DMS53 treated with DMSO at 0.1 percent for 48 hours (cell line): ENCODE results near the gene PLEKHM2.

Source experiments
- DNase-seq: peaks from one replicate; lab custom pipeline; 2025; ENCODE audit not compliant: unreplicated experiment; lab: John Stamatoyannopoulos, UW

Gene PLEKHM2

DNA sequence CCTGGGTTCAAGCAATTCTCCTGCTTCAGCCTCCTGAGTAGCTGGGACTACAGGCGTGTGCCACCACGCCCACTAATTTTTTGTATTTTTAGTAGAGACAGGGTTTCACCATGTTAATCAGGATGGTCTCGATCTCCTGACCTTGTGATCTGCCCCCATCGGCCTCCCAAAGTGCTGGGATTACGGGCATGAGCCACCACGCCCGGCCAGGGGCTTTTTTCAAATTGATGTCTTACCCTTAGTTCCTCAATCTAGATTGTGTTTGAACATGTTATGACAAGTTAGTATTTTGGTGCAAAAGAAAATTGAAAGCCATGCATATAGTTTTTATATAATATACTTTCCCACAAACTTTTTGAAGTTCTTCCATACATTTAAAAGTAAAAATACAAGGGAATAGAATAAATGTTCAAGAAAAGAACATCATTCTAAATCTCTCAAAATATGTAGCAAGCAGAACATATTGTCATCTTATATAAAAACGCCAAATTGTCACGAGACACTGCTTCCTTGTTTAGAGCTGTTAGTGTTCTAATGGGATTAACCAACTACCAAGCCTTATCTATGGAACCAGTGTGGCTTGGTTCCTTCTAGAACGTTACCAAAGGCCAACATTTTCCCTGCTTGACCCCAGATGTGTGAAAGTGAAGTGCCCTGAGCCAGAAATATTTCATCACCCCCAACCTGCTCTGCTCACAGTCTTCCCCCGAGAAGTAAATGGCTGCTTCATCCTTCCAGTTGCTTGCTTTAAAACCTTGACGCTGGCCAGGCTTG, 9.5 kb upstream of the PLEKHM2 start:
- DNase-seq: no peak

- DNase-seq: no peak
Measured at GRCh38 chr1:15676010-15676409, 8.1 kb upstream of the PLEKHM2 start.

DNA sequence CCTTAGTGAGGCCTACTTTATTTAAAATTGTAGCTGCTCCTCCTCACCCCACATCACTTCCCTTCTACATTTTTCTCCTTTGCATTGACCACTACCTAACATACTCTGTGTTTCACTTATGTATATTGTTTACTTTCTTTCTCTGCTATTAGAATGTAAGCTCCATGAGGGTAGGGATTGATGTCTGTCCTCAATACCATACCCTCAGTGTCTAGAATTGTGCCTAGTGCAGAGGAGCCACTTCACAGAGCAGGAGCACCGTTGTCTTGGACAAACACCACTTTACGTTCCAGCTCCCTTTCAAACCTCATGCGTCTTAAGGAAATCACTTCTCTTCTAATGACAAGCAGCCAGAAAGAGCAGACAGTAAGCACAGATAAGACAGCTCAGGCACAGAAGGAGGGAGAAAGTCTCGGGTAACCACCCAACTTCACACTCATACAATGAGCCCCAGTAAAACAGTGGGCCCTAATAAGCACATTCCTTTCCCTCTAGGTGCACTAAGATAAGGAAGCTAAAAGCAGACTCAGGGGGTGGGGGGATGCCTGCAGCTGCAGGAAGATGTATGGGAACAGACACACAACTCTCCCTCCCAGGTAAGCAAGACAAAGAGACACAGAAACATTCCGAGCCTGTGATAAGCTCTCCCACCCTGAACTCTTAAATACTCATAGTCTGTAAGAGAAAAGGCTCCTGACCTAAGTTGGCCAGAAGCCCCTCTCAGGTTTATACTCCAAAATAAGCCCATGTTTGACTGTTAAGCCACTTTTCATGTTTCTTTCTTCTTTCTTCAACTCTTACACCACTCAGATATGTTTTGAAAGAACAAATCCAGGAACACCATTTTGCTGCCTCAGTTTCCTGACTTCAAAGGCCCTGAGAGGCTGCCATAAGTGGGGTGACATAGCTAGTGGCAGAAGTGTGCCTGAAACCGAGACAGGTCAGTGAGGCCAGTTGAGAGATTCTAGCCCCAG, 7.1 kb upstream of the PLEKHM2 start:
- no peak for DNase-seq

- no peak for DNase-seq
Measured at GRCh38 chr1:15678578-15678977, 5.5 kb upstream of the PLEKHM2 start.

DNA sequence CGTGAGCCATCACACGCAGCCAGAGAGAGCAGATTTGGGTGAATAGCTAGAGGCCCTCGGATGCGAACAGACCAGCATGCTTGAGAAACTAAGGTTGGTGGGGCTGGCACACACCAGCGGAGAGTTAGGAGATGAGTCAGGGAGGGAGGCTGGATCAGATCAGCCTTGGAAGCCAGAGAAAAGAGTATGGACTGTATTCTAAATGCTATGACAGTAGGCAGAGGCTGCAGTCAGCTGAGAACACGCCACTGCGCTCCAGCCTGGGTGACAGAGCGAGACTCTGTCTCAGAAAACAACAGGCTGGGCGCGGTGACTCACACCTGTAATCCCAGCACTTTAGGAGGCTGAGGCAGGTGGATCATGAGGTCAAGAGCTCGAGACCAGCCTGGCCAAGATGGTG, 4.0 kb upstream of the PLEKHM2 start:
- DNase-seq: no peak

DNA sequence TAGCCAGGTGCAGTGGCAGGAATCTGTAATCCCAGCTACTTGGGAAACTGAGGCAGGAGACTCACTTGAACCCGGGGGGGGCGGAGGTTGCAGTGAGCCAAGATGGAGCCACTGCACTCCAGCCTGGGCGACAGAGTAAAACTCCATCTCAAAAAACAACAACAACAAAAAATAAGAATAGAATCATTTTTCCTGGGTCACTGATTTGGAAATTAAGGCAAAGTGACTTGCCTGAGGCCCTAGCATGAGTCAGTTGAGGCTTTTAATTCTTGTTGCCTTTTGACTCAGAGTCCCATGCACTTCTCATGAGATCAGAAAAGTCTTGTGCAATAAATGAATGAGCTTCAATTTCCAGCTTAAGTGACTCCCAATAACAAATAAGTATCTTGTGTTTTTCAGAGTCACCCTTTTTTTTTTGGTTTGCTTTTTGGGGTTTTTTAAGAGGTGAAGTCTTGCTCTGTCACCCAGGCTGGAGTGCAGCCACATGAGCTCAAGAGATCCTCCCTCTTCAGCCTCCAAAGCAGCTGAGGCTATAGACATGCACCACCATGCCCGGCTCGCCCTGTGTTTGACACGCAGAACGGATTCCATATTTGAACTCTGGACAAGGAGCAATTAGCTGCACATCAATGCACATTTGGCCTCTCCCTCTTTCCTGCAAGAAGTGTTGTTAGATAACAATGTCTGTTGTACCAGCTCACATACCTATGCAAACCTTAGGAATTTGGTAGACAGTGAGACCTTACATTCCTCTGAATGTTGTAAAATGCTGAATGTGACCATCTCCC, 3.4 kb upstream of the PLEKHM2 start:
- no peak for DNase-seq

DNA sequence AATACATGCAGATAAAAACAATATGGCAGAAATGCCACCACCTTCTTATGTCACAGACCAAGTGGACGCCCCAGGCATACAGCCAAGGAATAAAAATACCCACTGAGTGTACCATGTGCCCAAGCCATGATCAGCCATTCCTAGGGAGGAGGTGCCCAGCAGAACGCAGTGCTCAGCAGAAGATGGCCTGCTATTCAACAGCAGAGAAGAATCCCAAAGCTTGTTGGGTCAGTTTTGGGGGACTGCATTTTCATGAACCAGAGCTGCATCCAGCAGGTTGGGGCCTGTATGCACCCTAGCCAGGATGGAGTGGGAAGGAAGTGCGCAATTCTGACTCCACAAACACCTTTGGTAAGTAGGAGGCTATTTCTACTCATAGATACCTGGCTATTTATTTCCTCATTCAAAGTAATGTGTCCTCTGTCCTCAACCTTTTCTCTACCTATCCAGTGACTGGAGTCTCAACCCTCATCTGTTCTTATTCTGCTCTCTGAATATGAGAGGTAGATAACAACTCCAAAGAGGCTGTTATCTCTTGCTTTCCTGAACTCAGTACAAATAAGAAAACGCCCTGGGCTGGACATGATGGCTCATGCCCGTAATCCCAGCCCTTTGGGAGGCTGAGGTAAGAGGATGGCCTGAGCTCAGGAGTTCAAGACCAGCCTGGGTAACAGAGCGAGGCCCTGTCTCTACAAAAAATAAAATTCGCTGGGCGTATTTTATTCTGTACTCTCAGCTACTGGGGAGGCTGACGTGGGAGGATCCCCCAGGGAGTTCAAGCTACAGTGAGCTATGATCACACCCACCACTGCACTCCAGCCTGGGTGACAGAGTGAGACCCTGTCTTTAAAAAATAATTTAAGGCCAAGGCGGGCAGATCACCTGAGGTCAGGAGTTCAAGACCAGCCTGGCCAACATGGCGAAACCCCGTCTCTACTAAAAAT, 2.5 kb upstream of the PLEKHM2 start:
- DNase-seq: no peak

DNA sequence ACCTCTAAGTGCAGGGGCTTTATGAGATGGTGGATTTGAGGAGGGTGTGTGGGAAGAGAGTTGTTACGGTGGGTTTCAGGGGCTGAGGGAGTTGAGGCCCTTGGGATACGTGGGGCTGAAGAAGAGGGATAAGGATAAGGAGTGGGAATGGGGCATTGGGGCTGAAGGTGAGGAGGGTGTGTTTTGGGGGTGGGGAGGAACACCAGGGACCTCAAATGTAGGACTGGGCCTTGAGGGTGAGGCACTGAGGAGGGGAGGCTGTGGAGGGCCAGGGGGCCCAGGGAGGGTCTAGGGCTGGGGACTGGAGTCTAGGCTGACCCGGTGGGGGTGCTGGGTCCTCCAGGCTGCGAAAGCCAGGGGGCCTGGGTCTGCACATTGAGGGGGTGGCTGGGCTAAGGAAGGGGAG, 1.2 kb upstream of the PLEKHM2 start:
- no peak for DNase-seq

- no peak for DNase-seq
Measured at GRCh38 chr1:15683345-15684039, 628 bp upstream of the PLEKHM2 start.

DNA sequence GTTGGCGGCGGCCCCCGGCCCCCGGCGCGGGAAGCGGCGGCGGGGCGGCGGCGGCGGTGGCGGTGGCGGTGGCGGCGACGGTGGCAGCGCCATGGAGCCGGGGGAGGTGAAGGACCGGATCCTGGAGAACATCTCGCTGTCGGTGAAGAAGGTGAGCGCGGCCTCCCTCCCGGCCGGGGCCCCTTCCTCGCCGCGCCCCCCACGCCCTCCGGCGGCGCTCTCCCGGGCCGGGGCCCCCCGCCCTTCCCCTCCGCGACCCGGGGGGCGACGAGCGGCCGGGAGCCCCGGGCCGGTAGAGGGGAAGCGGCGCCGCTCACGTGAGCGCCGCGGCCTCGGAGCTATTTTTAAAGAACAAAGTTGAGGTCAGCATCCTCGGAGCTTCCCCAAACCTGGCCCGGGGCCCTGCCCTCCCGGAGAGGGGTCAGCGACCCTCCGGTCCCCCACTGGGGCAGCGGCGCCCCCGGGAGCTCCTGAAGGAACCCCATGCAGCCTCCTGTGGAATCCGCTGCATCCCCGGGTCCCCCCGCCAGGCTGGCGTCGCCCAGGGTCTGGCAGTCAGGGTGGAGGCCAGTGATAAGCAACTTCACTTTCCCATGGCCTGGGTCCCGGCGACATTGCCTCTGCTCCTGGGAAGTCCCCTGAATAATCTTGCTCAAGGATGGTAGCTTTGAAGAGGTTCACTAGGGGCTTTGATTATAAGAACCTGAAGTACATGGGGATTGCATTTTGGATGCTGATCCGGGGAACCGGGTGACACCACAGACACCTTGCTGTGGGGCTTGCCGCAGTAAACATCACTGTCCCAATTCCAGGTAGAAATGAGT, 560 bp downstream of the PLEKHM2 start:
- DNase-seq: no peak

- no peak for DNase-seq
Measured at GRCh38 chr1:15685820-15686219, 1.7 kb downstream of the PLEKHM2 start.

GRCh38 chr1:15687446-15687845, 3.3 kb downstream of the PLEKHM2 start:
- DNase-seq: no peak

- DNase-seq: no peak
Measured at GRCh38 chr1:15690317-15690716, 6.2 kb downstream of the PLEKHM2 start.

DNA sequence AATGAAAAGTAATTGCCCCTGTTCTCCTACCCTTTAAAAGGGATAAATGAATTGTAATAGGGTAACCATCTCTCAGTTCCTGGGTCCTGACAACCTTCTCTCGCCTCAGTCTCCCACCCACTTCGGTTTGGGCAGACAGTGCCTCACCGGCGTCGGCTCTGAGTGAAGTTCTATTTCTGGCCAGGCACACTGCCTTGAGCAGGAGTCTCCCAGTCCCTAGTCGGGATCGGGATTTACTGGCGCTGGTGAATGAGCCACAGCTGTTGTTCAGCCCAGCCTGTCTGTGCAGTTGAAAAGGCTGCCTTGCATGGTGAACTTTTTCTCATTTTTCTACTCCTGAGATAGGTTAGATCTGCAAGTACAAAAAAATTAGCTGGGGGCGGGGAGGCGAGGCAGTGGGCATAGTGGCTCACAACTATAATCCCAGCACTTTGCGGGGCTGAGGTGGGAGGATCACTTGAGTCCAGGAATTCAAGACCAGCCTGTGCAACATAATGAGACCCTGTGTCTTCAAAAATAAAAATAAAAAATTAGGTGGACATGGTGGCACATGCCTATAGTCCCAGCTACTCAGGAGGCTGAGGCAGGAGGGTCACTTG, 7.4 kb downstream of the PLEKHM2 start:
- no peak for DNase-seq

GRCh38 chr1:15692121-15692682, 8.1 kb downstream of the PLEKHM2 start:
- DNase-seq: no peak

- DNase-seq: no peak
Measured at GRCh38 chr1:15693371-15693770, 9.3 kb downstream of the PLEKHM2 start.

DNA sequence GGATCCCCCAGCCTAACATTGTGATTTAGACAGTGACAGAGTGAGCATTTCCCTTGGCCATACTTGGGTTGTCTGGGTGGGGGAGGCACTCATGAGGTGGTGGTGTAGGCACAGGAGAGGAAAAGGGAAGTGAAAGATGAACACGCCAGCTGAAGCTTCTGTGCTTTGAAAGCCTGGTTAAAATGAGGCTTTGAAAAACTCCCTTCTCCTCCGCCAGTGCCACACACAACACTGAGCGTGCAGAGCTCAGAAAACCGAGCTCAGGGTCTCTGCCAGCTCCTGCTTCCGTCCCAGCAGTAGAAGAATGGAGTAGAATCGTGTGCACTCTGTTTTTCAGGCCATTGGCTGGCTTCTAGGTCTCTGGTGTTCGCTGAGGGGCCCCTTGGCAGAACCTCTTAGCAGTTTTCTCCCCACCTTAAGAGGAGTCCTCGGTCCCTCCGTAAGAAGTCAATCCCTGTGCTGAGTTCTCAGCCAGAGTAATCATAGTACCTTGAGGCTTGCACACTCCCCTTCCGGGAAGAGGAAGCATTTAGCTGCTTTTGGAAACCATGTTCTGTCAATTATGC, 12.9 kb downstream of the PLEKHM2 start:
- DNase-seq: no peak

- DNase-seq: no peak
Measured at GRCh38 chr1:15698201-15698600, 14.1 kb downstream of the PLEKHM2 start.
